HepG2 (cell line): ENCODE data around the gene MAT2A. TPM values are rescaled to one million over a fixed set of nuclear protein-coding genes. Genes with fewer than 3 reads are reported as not detected.

Experiments used
- AHDC1 ChIP-seq: sonication (generic); formaldehyde crosslinking; IDR thresholded peaks from 2 replicates; pipeline ENCODE4 v1.5.1; 2020; ENCODE audit warnings: mild to moderate bottlenecking, missing genetic modification reagents, borderline replicate concordance
- FOSL2 ChIP-seq: sonication (generic); formaldehyde crosslinking; IDR thresholded peaks from 2 replicates; pipeline ENCODE4 v1.4.0; 2020; ENCODE audit warnings: missing genetic modification reagents
- GRHL1 ChIP-seq: sonication (generic); formaldehyde crosslinking; conservative IDR thresholded peaks from 2 replicates; pipeline ENCODE4 v1.8.0; 2022; ENCODE audit warnings: missing genetic modification reagents
- HMGXB3 ChIP-seq: sonication (generic); formaldehyde crosslinking; IDR thresholded peaks from 2 replicates; pipeline ENCODE4 v1.4.0; 2020; ENCODE audit warnings: missing genetic modification reagents, borderline replicate concordance
- KAT8 ChIP-seq: IDR thresholded peaks from 2 replicates; pipeline ENCODE4 v1.6.1; 2016; ENCODE audit warnings: missing genetic modification reagents, missing compliant biosample characterization
- MATR3 ChIP-seq: sonication (generic); formaldehyde crosslinking; IDR thresholded peaks from 2 replicates; pipeline ENCODE4 v1.4.0; 2020; ENCODE audit warnings: missing genetic modification reagents
- MTA1 ChIP-seq: sonication (generic); formaldehyde crosslinking; IDR thresholded peaks from 2 replicates; pipeline ENCODE4 v1.4.0; 2020; ENCODE audit warnings: missing genetic modification reagents, mild to moderate bottlenecking, borderline replicate concordance
- PRMT3 ChIP-seq: sonication (generic); formaldehyde crosslinking; IDR thresholded peaks from 2 replicates; pipeline ENCODE4 v1.8.1; 2022; ENCODE audit warnings: low read depth, mild to moderate bottlenecking, moderate library complexity, missing genetic modification reagents, borderline replicate concordance
- SMAD1 ChIP-seq: sonication (generic); formaldehyde crosslinking; IDR thresholded peaks from 2 replicates; pipeline ENCODE4 v1.4.0; 2020; ENCODE audit warnings: missing genetic modification reagents, low read depth, mild to moderate bottlenecking, borderline replicate concordance
- SMAD3 ChIP-seq: sonication (generic); formaldehyde crosslinking; IDR thresholded peaks from 2 replicates; pipeline ENCODE4 v1.4.0; 2020; ENCODE audit warnings: missing genetic modification reagents
- SOX13 ChIP-seq, 3 experiments: fragments of 450-650 bp in 1 of 3; sonication (generic) in 1 of 3; formaldehyde crosslinking in 1 of 3; IDR thresholded peaks in 2 of 3; conservative IDR thresholded peaks in 1 of 3; 2 replicates each; pipeline versions ENCODE4 v1.5.0 to v1.6.1; 2016 to 2020; ENCODE audit warnings: antibody characterized with exemption in 1 of 3, mild to moderate bottlenecking in 1 of 3, missing compliant biosample characterization in 1 of 3, missing genetic modification reagents in 1 of 3, moderate library complexity in 1 of 3
- TAF15 ChIP-seq: fragments of 200-400 bp; formaldehyde crosslinking; IDR thresholded peaks from one replicate; pipeline ENCODE4 v1.6.1; 2018; ENCODE audit warnings: mild to moderate bottlenecking, low read depth, low read length; ENCODE audit not compliant: poor library complexity, severe bottlenecking
- ZNF326 ChIP-seq: sonication (generic); formaldehyde crosslinking; IDR thresholded peaks from 2 replicates; pipeline ENCODE4 v1.4.0; 2020; ENCODE audit warnings: missing genetic modification reagents, borderline replicate concordance
- ZNF724P ChIP-seq: sonication (generic); formaldehyde crosslinking; IDR thresholded peaks from 2 replicates; pipeline ENCODE4 v1.8.0; 2022; ENCODE audit warnings: missing genetic modification reagents, borderline replicate concordance
- ZNF790 ChIP-seq: sonication (generic); formaldehyde crosslinking; IDR thresholded peaks from 2 replicates; pipeline ENCODE4 v1.8.0; 2022; ENCODE audit warnings: missing genetic modification reagents, mild to moderate bottlenecking, borderline replicate concordance
- polyA plus RNA-seq, 8 experiments: library from polyadenylated mRNA; depleted of rRNA in 3 of 8; stranded (reverse) in 7 of 8; unstranded in 1 of 8; fragments of >200 nt; fragmentation: Illumina TruSeq in 4 of 8; extraction: Trizol in 4 of 8; gene quantifications; 2 replicates each; pipeline versions ENCODE4 v1.2.1 to v1.2.3, GENCODE V29; 2011 to 2016; ENCODE audit warnings: low read depth in 4 of 8, missing spikeins in 1 of 8, mixed read lengths in 1 of 8; ENCODE audit not compliant: insufficient read depth in 1 of 8
- total RNA-seq, 5 experiments: library from RNA; depleted of rRNA; stranded (reverse); fragments of >200 nt; fragmentation: Illumina TruSeq; extraction: Trizol; gene quantifications; 2 replicates each; pipeline ENCODE4 v1.2.3, GENCODE V29; 2016; ENCODE audit warnings: low read depth in 1 of 5

The MAT2A gene
- total and polyA plus RNA-seq, 2 of the 13 experiments (the other 11 are each of a cell fraction or from before 2014, with no cell fraction given) = 155 to 331 TPM

- TF ChIP-seq HMGXB3 = peak; percentile 78; the same call in 1 of the 2 replicates
- TF ChIP-seq PRMT3 (CRISPR knock-in tag) = no peak
- no peak for TF ChIP-seq GRHL1 (CRISPR knock-in tag)
- no peak for TF ChIP-seq MTA1 (CRISPR knock-in tag)
- no peak for TF ChIP-seq ZNF326 (CRISPR knock-in tag)
- TF ChIP-seq SMAD3 (CRISPR knock-in tag) = no peak
- TF ChIP-seq TAF15 = no peak
- no peak for TF ChIP-seq MATR3 (CRISPR knock-in tag)
- TF ChIP-seq ZNF724P (CRISPR knock-in tag) = no peak
- no peak for TF ChIP-seq SMAD1 (CRISPR knock-in tag)
- no peak; the same call in 1 of the 2 replicates for TF ChIP-seq FOSL2 (CRISPR knock-in tag)
- no peak for TF ChIP-seq ZNF790
- TF ChIP-seq KAT8 = peak; percentile 19; the same call in 1 of the 2 replicates
- no peak for TF ChIP-seq AHDC1 (CRISPR knock-in tag)
- TF ChIP-seq SOX13 (IDR thresholded peaks at IDR 0.05) = no peak
- no peak for TF ChIP-seq SOX13 (CRISPR knock-in tag; conservative IDR thresholded peaks at IDR 0.05 in 1 of 2, IDR thresholded peaks at IDR 0.05 in 1 of 2)
These were observed 13.0 kb downstream of the MAT2A start (continued) for GRCh38 chr2:85551698-85552678.
